Right renal cortex interstitium (tissue), 3 donors: ENCODE results near the gene PET117. TPM values are rescaled to one million over a fixed set of nuclear protein-coding genes. Genes with fewer than 3 reads are reported as not detected.
A peak's percentile ranks its signal among the peaks of the same experiment; 100 is the strongest.
"Not testable (repeated sequence)": the region's sequence is repeated elsewhere in the genome, so short reads cannot be mapped to it uniquely, and the experiment has no call there.

ENCODE experiments used
- DNase-seq, 3 donors: peaks; one replicate each; pipeline ENCODE4 v3.0.0-alpha.2; 2013; ENCODE audit warnings: low read depth in 3 of 3, low spot score in 2 of 3
- polyA plus RNA-seq, 3 donors: library from polyadenylated mRNA; unstranded; fragments of 120-200 nt; gene quantifications; one replicate each; pipeline ENCODE4 v1.2.1, GENCODE V29; 2013; ENCODE audit not compliant: insufficient read length in 3 of 3

The PET117 gene
- 10 to 100 TPM; 19.3 to 21.9 (median 21.3) TPM for polyA plus RNA-seq

DNA sequence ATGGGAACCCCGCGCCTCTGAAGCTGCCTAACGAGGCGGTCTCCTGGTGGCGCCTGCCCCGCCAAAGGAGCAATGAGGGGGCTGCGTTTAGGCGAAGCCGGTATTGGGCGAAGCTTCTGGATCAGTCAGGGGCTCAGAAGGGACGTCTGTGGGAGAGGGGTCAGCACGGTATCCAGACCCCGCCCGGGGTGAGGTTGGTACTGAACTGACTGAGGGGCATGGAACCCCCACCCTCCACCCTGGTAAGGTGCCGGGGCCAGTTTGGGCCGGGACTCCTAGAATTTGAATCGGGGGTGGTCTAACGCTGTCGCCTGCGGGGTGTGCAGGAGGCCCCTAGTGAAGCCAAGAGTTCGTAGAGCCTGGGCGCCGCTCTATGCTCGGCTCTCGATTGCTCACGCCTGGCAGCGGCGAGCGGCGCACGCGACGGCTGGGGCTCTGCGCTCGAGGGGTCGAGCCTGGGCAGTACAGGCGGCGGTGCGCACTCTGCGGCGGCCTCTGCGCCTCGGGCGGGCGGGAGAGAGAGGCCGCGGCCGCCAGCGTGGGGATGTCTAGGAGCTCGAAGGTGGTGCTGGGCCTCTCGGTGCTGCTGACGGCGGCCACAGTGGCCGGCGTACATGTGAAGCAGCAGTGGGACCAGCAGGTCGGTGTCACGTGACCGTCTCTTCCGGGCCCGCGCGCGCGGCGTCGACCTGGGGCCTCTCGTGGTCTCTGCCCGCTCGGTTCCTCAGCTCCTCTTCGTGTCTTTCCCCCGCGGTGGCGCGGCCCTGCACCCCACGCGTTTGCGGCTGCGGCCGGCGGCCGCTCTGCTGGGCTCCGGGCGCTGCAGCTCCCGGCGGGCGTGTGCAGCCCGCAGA, at the start of gene PET117, which contains the start of gene KAT14:
PET117 (plus strand) TSS at position 452 of the 854 bp plus-strand sequence; CDS start at position 545, 93 bp downstream.
KAT14 (plus strand) TSS at position 452 of the 854 bp plus-strand sequence. CDS start 4,798 bp downstream, outside the sequence.
- peak; percentile 85 to 92 (median 91) for DNase-seq

- not testable (repeated sequence) for DNase-seq
Observed at GRCh38 chr20:18088298-18088697, 49.4 kb upstream of the PET117 start.

- DNase-seq = not testable (repeated sequence)
Observed at GRCh38 chr20:18088841-18089240, 48.8 kb upstream of the PET117 start.

- DNase-seq = no peak
Observed at GRCh38 chr20:18090044-18090443, 47.6 kb upstream of the PET117 start.

DNA sequence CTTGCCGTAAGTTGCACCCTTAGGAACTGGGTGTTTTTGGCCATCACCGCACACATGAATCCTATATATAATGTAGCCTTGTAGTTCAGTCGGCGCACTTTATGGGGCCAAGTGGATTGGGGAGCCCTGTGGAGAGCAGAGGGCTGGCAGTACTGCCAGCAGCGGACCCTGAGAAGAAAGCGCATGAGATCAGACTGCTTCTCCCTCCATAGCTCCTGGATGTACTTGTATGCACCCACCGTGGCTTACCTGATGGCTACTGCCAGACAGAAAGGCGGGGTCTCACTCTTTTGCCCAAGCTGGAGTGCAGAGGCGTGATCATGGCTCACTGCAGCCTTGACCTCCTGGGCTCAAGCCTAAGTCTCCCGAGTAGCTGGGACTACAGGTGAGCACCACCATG, 47.2 kb upstream of the PET117 start:
- DNase-seq = no peak

DNA sequence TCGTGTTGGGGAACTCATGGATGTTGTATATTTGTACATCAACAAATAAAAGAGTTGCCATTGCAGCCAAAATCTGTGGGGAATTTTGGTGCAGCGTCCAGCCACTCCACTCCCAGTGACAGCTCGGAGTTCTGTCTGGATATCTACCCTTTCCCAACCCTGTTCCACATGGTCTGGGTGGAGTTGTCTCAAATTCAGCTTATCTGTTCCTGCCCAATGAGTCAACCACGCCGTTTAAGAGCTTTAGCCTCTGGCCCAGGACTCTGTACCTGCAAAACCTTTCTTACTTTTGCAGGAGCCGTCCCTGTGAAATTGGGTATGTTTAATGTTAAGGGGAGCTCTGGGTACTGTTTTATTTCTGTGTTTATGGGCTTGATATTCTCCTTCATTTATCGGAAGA, 46.0 kb upstream of the PET117 start:
- DNase-seq = no peak

DNA sequence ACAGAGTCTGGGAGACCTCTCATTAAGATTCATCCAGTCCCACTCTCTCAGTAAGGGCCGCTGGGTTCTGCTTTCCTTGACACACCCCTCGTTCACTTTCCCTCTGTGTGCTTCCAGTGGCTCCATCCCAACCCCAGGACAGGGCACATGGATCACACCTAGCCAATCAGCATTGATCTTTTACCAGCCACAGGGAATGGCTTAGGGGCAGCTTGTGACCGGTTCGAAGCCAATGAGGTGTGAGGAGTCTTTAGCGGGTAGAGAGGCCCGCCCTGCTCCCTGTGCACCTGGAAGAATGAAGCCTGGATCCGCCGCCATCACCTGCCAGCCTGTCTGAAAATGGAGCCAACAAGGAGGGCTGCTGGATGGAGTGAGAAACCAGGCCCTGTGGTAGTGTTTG, 44.8 kb upstream of the PET117 start:
- DNase-seq = no peak

DNA sequence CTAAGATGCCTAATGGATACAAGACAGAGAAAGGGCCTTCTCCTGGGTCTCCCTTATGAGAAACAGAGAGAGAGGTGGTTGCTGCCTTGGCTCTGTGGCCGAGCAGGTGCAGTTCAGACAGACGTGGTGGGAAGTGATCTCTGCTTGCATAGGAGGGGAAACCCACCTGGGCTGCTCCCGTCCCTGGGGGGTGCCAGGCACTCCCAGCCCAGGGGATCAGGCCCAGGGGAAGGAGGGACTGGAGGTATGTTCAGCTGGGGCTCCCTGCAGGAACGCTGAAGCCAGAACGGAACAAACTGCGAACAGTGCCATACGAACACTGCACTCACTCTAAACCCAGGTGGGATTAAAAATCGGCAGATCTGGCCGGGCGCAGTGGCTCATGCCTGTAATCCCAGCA, 44.3 kb upstream of the PET117 start:
- DNase-seq = no peak

- no peak for DNase-seq
Observed at GRCh38 chr20:18094191-18094590, 43.5 kb upstream of the PET117 start.

DNA sequence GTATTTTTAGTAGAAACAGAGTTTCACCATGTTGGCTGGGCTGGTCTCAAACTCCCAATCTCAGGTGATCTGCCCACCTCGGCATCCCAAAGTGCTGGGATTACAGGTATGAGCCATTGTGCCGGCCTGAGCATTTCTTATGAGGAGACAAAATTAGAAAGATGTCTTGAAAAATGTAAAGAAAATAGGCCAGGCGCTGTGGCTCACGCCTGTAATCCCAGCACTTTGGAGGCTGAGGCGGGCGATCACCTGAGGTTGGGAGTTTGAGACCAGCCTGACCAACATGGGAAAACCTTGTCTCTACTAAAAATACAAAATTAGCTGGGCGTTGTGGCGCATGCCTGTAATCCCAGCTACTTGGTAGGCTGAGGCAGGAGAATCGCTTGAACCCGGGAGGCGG, 37.1 kb upstream of the PET117 start:
- DNase-seq = not testable (repeated sequence)

- no peak for DNase-seq
Observed at GRCh38 chr20:18101125-18101810, 36.4 kb upstream of the PET117 start.

GRCh38 chr20:18103497-18103896, 34.2 kb upstream of the PET117 start:
- no peak for DNase-seq

GRCh38 chr20:18108326-18108725, 29.3 kb upstream of the PET117 start:
- DNase-seq = no peak

- not testable (repeated sequence) for DNase-seq
Observed at GRCh38 chr20:18128574-18128973, 9.1 kb upstream of the PET117 start.

- DNase-seq = no peak
Observed at GRCh38 chr20:18132663-18133062, 5.0 kb upstream of the PET117 start.

GRCh38 chr20:18133962-18134361, 3.7 kb upstream of the PET117 start:
- no peak for DNase-seq

DNA sequence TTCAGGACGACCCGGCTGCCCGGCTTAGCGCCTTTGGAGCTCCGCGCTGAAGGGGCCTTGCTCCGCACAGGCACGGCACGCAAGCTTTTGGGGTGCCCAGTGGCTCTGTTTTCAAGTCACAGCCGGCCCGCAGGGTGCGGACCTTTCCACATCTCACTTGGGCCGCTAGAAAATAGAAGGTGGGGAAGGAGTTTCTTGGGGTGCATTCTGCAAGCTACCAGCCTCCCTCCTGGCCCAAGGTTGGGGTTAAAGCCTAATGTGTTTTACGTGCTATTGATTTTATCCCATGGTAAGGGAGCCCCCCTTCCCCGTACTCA, 561 bp downstream of the PET117 start:
- DNase-seq = no peak

GRCh38 chr20:18138639-18139583, 1.2 kb downstream of the PET117 start:
- no peak for DNase-seq

GRCh38 chr20:18139832-18140231, 2.2 kb downstream of the PET117 start:
- DNase-seq = no peak

GRCh38 chr20:18144541-18145099, 7.0 kb downstream of the PET117 start:
- no peak for DNase-seq
